Neural cell (in vitro differentiated cells): ENCODE measurements around the gene SLC25A30.

Experiments used
- CTCF ChIP-seq: fragments of 450-650 bp; IDR thresholded peaks from 2 replicates; pipeline ENCODE4 v1.5.1; 2014; ENCODE audit warnings: antibody characterized with exemption, mild to moderate bottlenecking, moderate library complexity; ENCODE audit not compliant: poor library complexity, severe bottlenecking
- EP300 ChIP-seq: fragments of 450-650 bp; conservative IDR thresholded peaks from 2 replicates; pipeline ENCODE4 v1.6.1; 2014; ENCODE audit warnings: antibody characterized with exemption, mild to moderate bottlenecking, moderate library complexity; ENCODE audit not compliant: poor library complexity, severe bottlenecking
- EZH2 ChIP-seq: fragments of 200-600, 300-800 bp; shearing (Covaris generic), sonication (generic); IDR thresholded peaks from 2 replicates; pipeline ENCODE4 v1.6.1; 2014; ENCODE audit warnings: antibody characterized with exemption, low read length, borderline replicate concordance, mild to moderate bottlenecking; ENCODE audit not compliant: insufficient read depth, poor library complexity, severe bottlenecking
- MXI1 ChIP-seq: fragments of 450-650 bp; conservative IDR thresholded peaks from 2 replicates; pipeline ENCODE4 v1.6.1; 2014; ENCODE audit warnings: antibody characterized with exemption, mild to moderate bottlenecking; ENCODE audit not compliant: poor library complexity, severe bottlenecking
- RAD21 ChIP-seq: fragments of 450-650 bp; conservative IDR thresholded peaks from 2 replicates; pipeline ENCODE4 v1.6.1; 2014; ENCODE audit warnings: antibody characterized with exemption, mild to moderate bottlenecking, moderate library complexity
- SMC3 ChIP-seq: fragments of 450-650 bp; conservative IDR thresholded peaks from 2 replicates; pipeline ENCODE4 v1.6.1; 2014; ENCODE audit warnings: antibody characterized with exemption, mild to moderate bottlenecking, moderate library complexity; ENCODE audit not compliant: poor library complexity

GRCh38 chr13:45361596-45362206, 56.5 kb downstream of the SLC25A30 start:
- TF ChIP-seq CTCF (no peak), EZH2 (no peak), EP300 (no peak), RAD21 (no peak), MXI1 (no peak), SMC3 (no peak)
